Activated CD4-positive, CD25-positive, alpha-beta regulatory T cell treated with anti-CD3 and anti-CD28 coated beads, Interleukin-2, amount 50 U/mL, for 24 hours (primary cell): Measurements from ENCODE around the gene PPP1R27.

Experiments used
- ATAC-seq, 2 donors: fragments of 150-1000 bp; cut with Tn5 transposase; one replicate each; pipeline ENCODE4 v1.10.0; 2021; ENCODE audit warnings: mild to moderate bottlenecking in 1 of 2, moderate library complexity in 1 of 2

The PPP1R27 gene

DNA sequence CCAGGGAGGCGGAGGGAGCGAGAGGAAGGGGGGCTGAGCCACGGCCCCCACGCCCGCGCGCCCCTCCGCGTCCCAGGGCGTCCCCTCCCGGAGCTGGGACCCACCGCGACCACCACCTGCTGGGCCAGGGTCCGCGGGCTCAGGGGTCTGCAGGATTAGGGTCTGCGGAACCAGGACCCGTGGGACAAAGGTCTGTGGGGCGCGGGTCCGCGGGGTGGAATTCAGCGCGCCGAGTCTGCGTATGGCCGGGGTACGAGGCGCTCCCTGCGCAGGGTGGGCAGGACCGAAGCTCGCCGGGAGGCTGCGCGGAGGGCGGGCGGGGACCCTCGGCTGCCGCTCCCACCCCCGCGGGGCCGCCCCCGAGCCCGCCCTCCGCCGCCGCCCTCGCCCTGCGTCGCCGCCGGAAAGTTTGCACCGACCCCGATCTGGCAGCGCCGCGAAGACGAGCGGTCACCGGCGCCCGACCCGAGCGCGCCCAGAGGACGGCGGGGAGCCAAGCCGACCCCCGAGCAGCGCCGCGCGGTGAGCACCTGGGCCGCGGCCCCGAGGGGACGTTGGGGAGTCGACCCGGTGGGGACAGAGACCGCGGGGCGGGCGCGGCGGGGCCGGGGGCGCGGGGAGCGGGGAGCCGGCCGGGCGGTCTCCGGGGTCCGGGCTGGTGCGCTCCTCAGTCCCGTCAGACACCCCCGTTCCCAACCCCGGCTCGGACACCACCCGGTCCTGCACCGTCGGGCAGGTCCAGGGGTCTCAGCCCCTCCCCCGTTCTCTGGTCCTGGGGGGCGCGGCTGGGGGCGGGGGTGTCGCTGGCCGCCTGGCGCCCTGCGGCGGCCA lies 30.9 kb downstream of the PPP1R27 start, which contains the start of gene GCGR:
GCGR (plus strand) TSS at position 423 of the 831 bp plus-strand sequence. CDS start 4,869 bp downstream, outside the sequence.
- ATAC-seq = no peak

- ATAC-seq = no peak
Observed at GRCh38 chr17:81802856-81803643, 31.8 kb downstream of the PPP1R27 start.

DNA sequence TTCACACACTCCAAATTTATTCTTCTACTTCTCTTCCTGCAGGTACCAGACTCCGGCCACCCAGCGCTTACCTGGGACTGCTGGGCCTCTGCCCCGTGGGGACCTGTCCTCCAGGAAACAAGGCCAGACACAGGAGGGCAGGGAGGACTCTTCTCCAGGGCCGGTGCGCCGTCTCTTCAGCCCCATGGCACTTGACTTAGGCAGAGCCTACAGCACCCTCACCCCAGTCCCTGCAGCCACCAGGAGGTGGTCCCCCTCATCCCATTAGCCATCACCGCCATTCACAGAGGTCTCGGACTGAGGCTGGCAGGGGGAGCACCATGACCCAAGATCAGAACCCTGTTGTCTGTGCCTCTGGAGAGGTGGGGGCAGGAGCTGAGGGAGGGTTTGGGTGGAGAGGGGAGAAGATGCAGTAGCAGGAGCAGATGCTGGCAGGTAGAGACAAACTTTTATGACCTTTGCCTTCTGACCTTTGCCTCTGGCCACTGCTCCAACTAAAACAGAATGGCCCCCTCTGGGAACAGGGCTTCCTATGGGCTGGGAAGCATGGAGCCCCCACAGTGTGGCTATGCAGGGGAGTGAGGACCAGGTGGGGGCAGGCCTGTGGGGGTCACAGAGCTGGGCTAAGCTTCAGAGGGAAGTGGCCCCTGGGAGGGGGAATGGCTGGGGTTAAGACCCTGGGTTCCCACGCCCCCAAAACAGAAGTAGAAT lies 32.6 kb downstream of the PPP1R27 start:
- ATAC-seq = no peak

- ATAC-seq = no peak
Observed at GRCh38 chr17:81801327-81801726, 33.5 kb downstream of the PPP1R27 start.

DNA sequence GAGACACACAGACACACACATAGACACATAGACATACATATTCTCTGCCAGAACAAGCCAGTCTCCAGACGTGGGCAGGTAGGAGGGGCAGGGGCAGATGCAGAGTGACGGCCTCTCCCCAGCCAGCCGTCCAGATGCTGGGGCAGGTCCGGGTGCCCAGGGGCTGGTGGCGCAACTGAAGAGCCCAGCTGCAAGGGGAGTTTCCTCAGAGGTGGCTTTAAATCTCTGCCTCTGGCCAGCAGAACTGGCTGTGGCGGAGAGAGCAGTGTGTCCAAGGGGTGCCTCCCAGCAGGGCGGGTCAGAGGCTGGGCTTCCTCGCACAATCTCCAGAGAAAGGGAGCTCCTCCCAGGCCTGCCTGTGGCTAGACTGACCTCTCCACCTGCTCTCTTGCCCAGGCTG lies 40.3 kb downstream of the PPP1R27 start:
- ATAC-seq = no peak

- ATAC-seq = no peak
Observed at GRCh38 chr17:81794074-81794476, 40.8 kb downstream of the PPP1R27 start.

- ATAC-seq = no peak
Observed at GRCh38 chr17:81792675-81793615, 41.9 kb downstream of the PPP1R27 start.
